Superior temporal gyrus (tissue), 1 donor: ENCODE measurements around the gene THSD7A.

Experiments
- DNase-seq: peaks from one replicate; pipeline ENCODE4 v3.0.0-alpha.2; 2016; ENCODE audit errors: extremely low spot score

THSD7A gene

DNA sequence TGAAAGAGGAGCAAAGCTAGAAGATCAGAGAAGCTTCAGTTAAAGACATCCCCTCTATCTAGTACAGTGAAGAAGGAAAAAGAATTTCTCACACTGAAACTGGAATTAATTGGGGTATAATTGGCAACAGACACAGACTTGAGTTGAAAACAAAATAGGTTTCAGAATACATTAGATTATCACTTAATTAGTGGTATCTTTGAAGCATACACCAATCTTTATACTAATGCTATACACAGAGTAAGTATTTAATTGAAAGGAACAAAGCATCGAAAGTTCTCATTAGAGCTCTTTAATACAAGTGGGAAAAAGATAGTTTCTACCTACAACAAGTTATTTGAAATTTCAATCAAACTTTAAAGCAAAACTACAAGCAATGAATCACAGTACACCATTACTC lies 128.2 kb downstream of the THSD7A start:
- no peak for DNase-seq

- no peak for DNase-seq
Observed at GRCh38 chr7:11702938-11703337, 129.1 kb downstream of the THSD7A start.

GRCh38 chr7:11701829-11702560 lies 130.0 kb downstream of the THSD7A start:
- no peak for DNase-seq

GRCh38 chr7:11699666-11700065 lies 132.3 kb downstream of the THSD7A start:
- no peak for DNase-seq

DNA sequence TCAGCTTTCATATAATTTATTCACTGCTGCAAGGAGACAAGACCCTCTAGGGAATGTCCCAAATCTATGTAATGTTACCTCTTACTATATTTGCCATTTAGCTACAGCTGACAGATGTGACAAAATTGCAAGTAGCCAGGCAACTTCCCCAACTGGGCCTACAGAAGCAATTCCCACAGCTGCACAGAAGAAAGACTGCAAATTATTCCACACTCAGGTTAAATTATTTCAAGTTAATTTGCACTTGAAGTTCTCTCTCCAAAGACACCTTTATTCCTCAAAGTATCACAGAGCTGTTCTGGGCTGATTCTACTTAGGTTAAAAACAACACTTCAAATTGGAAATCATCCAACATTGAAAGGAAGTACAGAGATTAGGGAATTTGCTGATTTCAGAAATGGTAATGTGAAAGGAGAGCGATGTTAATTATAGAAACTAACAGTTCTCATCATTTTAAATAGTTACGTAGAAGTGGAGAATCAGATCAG lies 133.6 kb downstream of the THSD7A start:
- no peak for DNase-seq

DNA sequence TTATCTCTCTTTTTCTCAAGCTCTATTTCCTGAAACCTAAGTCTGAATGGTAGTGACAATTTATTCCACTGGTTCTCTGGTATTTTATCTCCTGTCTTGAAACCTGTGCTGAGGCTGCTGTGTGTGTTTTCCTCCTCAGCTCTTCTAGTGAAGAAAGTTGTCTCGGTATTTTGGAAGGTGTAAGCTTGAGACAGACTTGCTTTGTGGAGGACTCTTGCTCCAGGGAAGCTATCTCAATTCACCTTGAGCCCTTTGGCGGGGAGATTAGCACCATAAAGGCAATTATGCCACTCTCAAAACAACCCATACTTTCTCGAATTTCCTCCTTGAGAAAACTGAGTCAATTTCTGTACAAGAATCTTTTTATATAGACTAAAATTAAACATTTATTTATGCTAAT lies 141.6 kb downstream of the THSD7A start:
- no peak for DNase-seq

DNA sequence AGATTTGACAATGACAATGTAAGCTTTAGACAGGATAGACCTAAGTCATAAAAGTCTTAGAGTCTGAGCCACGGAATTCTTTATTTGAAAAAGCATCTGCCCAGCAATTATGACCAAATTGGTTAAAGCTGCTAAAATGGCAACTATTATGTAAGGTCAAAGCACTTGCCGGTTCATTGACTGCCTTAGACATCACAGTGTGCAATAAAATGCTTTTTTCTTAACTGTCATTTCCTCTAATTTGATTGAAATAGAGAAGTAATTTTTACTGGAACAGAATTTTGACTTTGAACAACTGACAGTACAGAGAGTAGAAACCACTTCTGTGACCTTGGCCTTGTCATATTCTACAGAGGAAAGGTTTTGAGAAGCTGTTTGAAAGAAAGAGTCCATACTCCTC lies 142.9 kb downstream of the THSD7A start:
- DNase-seq = no peak

GRCh38 chr7:11681461-11681860 lies 150.5 kb downstream of the THSD7A start:
- DNase-seq = no peak

DNA sequence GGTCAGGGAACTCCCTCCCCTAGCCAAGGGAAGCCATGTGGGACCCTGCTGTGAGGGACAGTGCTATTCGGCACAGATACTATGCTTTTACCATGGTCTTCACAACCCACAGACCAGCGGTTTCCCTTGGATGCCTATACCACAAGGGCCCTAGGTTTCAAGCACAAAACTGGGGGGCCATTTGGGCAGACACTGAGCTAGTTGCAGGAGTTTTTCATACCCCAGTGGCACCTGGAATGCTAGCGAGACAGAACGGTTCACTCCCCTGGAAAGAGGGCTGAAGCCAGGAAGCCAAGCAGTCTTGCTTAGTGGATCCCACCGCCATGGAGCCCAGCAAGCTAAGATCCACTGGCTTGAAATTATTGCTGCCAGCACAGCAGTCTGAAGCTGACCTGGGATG lies 156.8 kb downstream of the THSD7A start:
- DNase-seq = no peak

GRCh38 chr7:11668727-11669126 lies 163.3 kb downstream of the THSD7A start:
- DNase-seq = no peak

- no peak for DNase-seq
Observed at GRCh38 chr7:11667810-11668185, 164.2 kb downstream of the THSD7A start.

DNA sequence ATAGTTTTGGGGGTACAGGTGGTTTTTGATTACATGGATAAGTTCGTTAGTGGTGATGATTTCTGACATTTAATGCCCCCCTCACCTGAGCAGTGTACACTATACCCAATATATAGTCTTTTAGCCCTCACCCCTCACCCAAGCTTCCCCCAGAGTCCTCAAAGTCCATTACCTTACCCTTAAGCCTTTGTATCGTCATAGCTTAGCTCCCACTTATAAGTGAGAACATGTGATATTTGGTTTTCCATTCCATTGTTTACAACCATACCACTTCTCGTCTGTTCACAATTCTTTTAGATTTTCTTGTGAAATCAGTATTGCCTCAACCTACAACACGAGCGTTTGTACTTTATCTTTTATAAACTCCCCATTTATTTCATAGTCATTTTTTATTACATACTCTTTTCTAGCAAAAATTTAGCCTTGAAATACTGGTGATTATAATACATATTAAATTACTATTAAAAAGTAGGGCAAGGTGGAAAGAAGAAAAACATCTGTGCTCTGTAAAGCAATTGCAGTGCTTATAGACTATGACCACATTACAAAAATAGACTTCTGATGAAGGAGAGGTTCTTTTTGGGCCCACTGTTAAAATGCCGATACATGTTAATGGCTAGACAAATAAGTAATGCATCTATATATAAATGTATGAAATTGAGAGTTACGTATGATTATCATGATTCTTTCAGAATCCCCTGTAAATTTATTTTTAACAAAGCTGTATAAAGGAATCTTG lies 164.8 kb downstream of the THSD7A start:
- DNase-seq = no peak

DNA sequence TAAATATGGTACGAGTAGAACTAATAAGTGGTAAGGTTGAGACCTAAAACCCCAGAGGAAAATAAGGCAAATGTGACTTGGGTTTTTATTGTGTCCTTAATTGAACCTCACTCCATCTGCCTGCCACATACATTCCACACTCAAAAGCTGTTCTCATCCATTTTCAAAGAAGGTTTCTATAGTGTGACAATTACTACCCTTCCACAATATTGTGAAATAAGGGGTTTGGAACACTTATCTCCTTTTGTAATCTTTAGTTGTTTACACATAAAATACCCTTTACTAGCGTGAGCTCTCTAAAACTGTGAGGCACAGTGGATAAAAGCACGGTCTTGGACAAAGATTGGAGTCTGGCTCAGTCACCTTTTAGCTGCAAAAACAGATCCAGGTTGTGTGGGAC lies 166.6 kb downstream of the THSD7A start:
- DNase-seq = no peak

DNA sequence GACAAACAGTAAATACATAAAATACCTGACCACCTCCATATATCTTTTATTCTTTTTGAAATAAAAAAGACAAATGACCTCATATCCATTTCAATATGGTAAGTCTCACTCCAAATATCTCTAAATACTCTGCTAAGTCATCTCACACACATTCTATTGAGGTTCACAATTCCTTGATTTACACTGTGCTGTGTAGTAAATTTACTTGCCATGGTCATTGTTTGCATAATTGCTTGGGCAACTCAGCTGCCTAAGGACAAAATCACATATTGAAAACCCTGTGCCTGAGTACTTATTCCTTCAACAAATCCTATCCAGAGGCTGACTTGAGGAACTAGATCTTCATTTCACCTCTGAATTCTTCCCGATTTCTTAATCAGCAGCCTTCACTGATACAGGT lies 176.4 kb downstream of the THSD7A start:
- no peak for DNase-seq

- no peak for DNase-seq
Observed at GRCh38 chr7:11655163-11655562, 176.8 kb downstream of the THSD7A start.

DNA sequence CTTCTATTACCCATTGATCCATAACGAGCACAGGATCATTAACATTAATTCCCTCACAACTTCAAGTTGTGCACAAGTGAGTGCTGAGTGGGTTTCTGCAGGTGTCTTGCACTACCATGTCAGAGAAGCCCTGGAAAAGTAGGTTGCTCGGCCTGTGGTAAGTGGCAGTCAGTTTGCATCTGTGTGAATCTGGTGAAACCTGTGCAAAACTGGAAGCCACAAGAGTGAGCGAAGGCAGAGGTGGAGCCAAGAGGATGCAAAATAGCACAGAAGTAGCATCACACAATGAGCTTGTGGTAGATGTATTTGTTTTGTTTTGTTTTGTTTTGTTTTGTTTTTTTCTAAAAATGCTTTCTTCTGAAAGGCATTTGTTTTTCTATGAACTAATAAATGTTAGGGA lies 181.5 kb downstream of the THSD7A start:
- no peak for DNase-seq

- peak; percentile 54 for DNase-seq
Observed at GRCh38 chr7:11650030-11650429, 182.0 kb downstream of the THSD7A start.

GRCh38 chr7:11648980-11649379 lies 183.0 kb downstream of the THSD7A start:
- no peak for DNase-seq

- DNase-seq = no peak
Observed at GRCh38 chr7:11648101-11648500, 183.9 kb downstream of the THSD7A start.

- peak; percentile 44 for DNase-seq
Observed at GRCh38 chr7:11642841-11643240, 189.2 kb downstream of the THSD7A start.

DNA sequence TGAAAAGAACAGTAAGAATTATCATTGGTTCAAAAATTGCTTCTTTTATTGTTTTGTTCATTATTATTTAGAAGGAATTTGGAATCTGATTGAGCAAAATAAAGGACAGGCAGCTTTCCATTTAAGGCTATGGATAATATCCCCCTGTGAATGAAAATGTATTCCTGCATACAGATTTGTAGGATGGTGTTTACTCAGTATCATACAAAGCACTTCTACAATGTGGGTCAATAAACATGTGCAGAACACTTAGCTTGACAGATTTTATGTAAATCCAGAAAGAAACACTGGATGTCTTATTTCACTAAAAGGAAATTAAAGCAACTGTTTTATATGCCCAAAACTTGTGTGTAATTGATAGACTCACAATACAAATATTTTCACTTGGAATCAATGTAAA lies 189.7 kb downstream of the THSD7A start:
- DNase-seq = no peak

DNA sequence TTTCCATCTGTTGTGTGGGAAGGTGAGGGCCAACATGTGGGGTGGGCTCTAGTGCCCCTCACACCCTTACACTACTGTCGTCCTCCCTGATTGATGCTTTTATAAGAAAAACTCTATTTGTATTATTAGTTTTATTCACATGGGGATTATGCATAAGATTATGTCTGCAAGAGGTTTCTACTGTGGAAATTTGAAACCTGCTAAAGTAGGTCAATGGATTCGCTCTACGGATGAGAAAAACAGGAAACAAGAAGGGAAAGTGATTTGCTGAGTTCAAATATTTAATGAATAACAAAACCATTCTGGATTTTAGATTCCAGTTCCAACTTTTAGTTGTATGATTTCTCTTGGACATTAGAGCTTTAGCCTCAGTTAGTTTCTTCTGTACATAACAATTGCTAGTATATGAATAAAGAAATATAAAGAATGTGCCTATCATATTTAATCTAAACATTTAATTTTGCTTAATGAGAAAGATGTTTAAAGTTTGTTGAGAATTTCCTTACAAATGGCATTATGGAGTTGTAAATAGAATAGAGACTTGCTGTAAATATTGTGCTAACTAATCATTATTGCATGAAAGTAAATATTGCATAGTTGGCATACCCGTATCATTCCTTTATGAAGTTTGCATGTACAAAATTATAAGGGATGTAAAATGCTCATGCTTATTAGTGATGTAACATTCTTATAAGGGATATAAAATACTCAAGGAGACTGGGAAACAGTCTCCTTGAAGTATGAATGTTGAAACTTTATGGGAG lies 193.8 kb downstream of the THSD7A start:
- no peak for DNase-seq

GRCh38 chr7:11636274-11636673 lies 195.7 kb downstream of the THSD7A start:
- no peak for DNase-seq
